K562 (cell line): ENCODE measurements around the gene ATE1. TPM values are rescaled to one million over a fixed set of nuclear protein-coding genes. Genes with fewer than 3 reads are reported as not detected.

Source experiments
- ATAC-seq: fragments of 200-7000 bp; cut with Tn5 transposase; 3 replicates; pipeline ENCODE4 v1.9.1; 2020; ENCODE audit warnings: moderate library complexity
- BruUV-seq: library from RNA; stranded (reverse); fragments of 400-500 nt; replicated peaks from 2 replicates; lab custom pipeline; 2021; lab: Mats Ljungman, UMichigan
- CTCF ChIA-PET: fragments of 300-600 bp; formaldehyde crosslinking; extraction: SDS; loops from one replicate; lab custom pipeline; 2021; ENCODE audit warnings: low intra/inter-chr PET ratio; lab: Yijun Ruan, JAX
- POLR2A ChIA-PET: fragments of 300-600, 350-650 bp; sonication (Branson Sonifier 250); formaldehyde crosslinking; extraction: SDS; loops from one replicate; lab custom pipeline; 2021; ENCODE audit warnings: antibody characterized with exemption, inconsistent platforms; lab: Yijun Ruan, JAX
- DNase-seq, 4 experiments: peaks; one replicate each; pipeline versions ENCODE4 v3.0.0 to v3.0.0-alpha.2; 2011 to 2018; ENCODE audit warnings: low spot score in 3 of 4, mixed read lengths in 3 of 4; ENCODE audit errors: extremely low read depth in 1 of 4
- FAIRE-seq: peaks from 2 replicates; lab custom pipeline; 2011; peaks lifted over from hg19 to GRCh38; lab: Jason Lieb, UNC
- H2AFZ ChIP-seq: 2 replicates; pipeline ENCODE4 v1.6.0; 2011; ENCODE audit warnings: low read depth, low read length, control low read depth, inconsistent platforms
- H3K27ac ChIP-seq: fragments of 200-600 bp; 3 replicates; pipeline ENCODE4 v1.8.0; 2011; ENCODE audit warnings: low read depth, mild to moderate bottlenecking, control low read depth, inconsistent platforms, low read length, moderate library complexity, mixed read lengths; ENCODE audit errors: extremely low read depth
- H3K27me3 ChIP-seq, 2 experiments: fragments of 300-600 bp in 1 of 2; 2 replicates in 1 of 2; 3 replicates in 1 of 2; pipeline versions ENCODE4 v1.6.0 to v1.8.0; 2011; ENCODE audit warnings: inconsistent platforms in 2 of 2, low read length in 2 of 2, mild to moderate bottlenecking in 1 of 2, mixed read lengths in 1 of 2, moderate library complexity in 1 of 2; ENCODE audit not compliant: control insufficient read depth in 2 of 2, insufficient read depth in 2 of 2
- H3K36me3 ChIP-seq: fragments of 300-600 bp; 3 replicates; pipeline ENCODE4 v1.8.0; 2011; ENCODE audit warnings: mild to moderate bottlenecking, low read length, inconsistent platforms; ENCODE audit not compliant: control insufficient read depth, insufficient read depth
- H3K4me1 ChIP-seq, 2 experiments: fragments of 200-600 bp in 1 of 2; replicated peaks in 1 of 2; 2 replicates in 1 of 2; 3 replicates in 1 of 2; pipeline versions ENCODE4 v1.5.1 to v1.8.0; 2011; ENCODE audit warnings: inconsistent platforms in 2 of 2, low read length in 2 of 2, mild to moderate bottlenecking in 1 of 2, mixed read lengths in 1 of 2, moderate library complexity in 1 of 2; ENCODE audit not compliant: control insufficient read depth in 2 of 2, insufficient read depth in 2 of 2
- H3K4me2 ChIP-seq: 2 replicates; pipeline ENCODE4 v1.6.1; 2011; ENCODE audit warnings: low read length, control low read depth, inconsistent platforms, mixed read lengths; ENCODE audit not compliant: insufficient read depth
- H3K4me3 ChIP-seq: fragments of 200-600 bp; sonication (generic), shearing (Covaris generic); 2 replicates; pipeline ENCODE4 v1.5.1; 2016; ENCODE audit warnings: control low read depth, inconsistent platforms
- H3K79me2 ChIP-seq: fragments of 200-600 bp; 3 replicates; pipeline ENCODE4 v1.8.0; 2011; ENCODE audit warnings: low read length, inconsistent platforms; ENCODE audit not compliant: control insufficient read depth, insufficient read depth
- H3K9ac ChIP-seq, 2 experiments: 2 replicates each; pipeline versions ENCODE4 v1.6.0 to v1.6.1; 2011; ENCODE audit warnings: low read depth in 2 of 2, low read length in 2 of 2, control low read depth in 1 of 2, inconsistent platforms in 1 of 2, mild to moderate bottlenecking in 1 of 2, mixed read lengths in 1 of 2; ENCODE audit not compliant: insufficient read depth in 1 of 2
- H3K9me1 ChIP-seq: one replicate; pipeline ENCODE4 v1.6.0; 2011; ENCODE audit warnings: inconsistent platforms, mild to moderate bottlenecking, low read length, moderate library complexity; ENCODE audit not compliant: control insufficient read depth, insufficient read depth
- H3K9me3 ChIP-seq: replicated peaks from 2 replicates; pipeline ENCODE4 v1.5.1; 2011; ENCODE audit warnings: low read depth, low read length, inconsistent platforms; ENCODE audit not compliant: control insufficient read depth, insufficient read depth
- H4K20me1 ChIP-seq: replicated peaks from 2 replicates; pipeline ENCODE4 v1.6.1; 2011; ENCODE audit warnings: low read length, inconsistent platforms, mixed read lengths; ENCODE audit not compliant: control insufficient read depth, insufficient read depth
- ARNT ChIP-seq, 2 experiments: fragments of 450-650 bp; IDR thresholded peaks; 2 replicates each; pipeline ENCODE4 v1.6.1; 2016; ENCODE audit warnings: mild to moderate bottlenecking in 1 of 2
- CHD2 ChIP-seq: IDR thresholded peaks from 2 replicates; pipeline ENCODE4 v1.6.1; 2011; ENCODE audit warnings: low read depth, low read length
- ETS1 ChIP-seq: conservative IDR thresholded peaks from 2 replicates; pipeline ENCODE4 v1.6.1; 2011; ENCODE audit warnings: low read depth, mild to moderate bottlenecking, low read length; ENCODE audit not compliant: control insufficient read depth
- ETV1 ChIP-seq: fragments of 450-650 bp; conservative IDR thresholded peaks from 2 replicates; pipeline ENCODE4 v1.6.1; 2016; ENCODE audit warnings: missing genetic modification characterization, control low read depth, low read depth, missing compliant biosample characterization
- ETV5 ChIP-seq: sonication (generic); formaldehyde crosslinking; IDR thresholded peaks from 2 replicates; pipeline ENCODE4 v1.4.0; 2020; ENCODE audit warnings: low read depth, mild to moderate bottlenecking, missing genetic modification reagents
- GTF2E2 ChIP-seq: fragments of 200-800 bp; sonication (Bioruptor generic); IDR thresholded peaks from 2 replicates; pipeline ENCODE4 v1.6.1; 2016; ENCODE audit warnings: missing genetic modification characterization, missing compliant biosample characterization
- HDAC8 ChIP-seq: fragments of 450-650 bp; IDR thresholded peaks from 2 replicates; pipeline ENCODE4 v1.6.1; 2016; ENCODE audit warnings: mild to moderate bottlenecking, missing genetic modification characterization, moderate library complexity, missing compliant biosample characterization
- KAT7 ChIP-seq: sonication (generic); formaldehyde crosslinking; IDR thresholded peaks from 2 replicates; pipeline ENCODE4 v1.8.0; 2022; ENCODE audit warnings: missing genetic modification reagents, mild to moderate bottlenecking, borderline replicate concordance
- NONO ChIP-seq, 2 experiments: fragments of 200-400 bp in 1 of 2; fragments of 450-650 bp in 1 of 2; formaldehyde crosslinking in 1 of 2; IDR thresholded peaks; 2 replicates each; pipeline ENCODE4 v1.6.1; 2017; ENCODE audit warnings: low read depth in 2 of 2, mild to moderate bottlenecking in 2 of 2, moderate library complexity in 2 of 2, low read length in 1 of 2
- PCBP1 ChIP-seq: fragments of 200-400 bp; formaldehyde crosslinking; IDR thresholded peaks from 2 replicates; pipeline ENCODE4 v1.6.1; 2018; ENCODE audit warnings: mild to moderate bottlenecking, low read depth, low read length; ENCODE audit not compliant: poor library complexity, severe bottlenecking
- PURB ChIP-seq: sonication (generic); formaldehyde crosslinking; IDR thresholded peaks from 2 replicates; pipeline ENCODE4 v1.9.0; 2021; ENCODE audit warnings: low read depth, mild to moderate bottlenecking, missing genetic modification reagents
- RB1 ChIP-seq: fragments of 450-650 bp; IDR thresholded peaks from 2 replicates; pipeline ENCODE4 v1.6.1; 2017; ENCODE audit warnings: low read depth, mild to moderate bottlenecking
- SAFB ChIP-seq: fragments of 200-400 bp; formaldehyde crosslinking; IDR thresholded peaks from 2 replicates; pipeline ENCODE4 v1.6.1; 2017; ENCODE audit warnings: low read depth, low read length, borderline replicate concordance
- SMAD1 ChIP-seq: fragments of 150-350 bp; IDR thresholded peaks from 2 replicates; pipeline ENCODE4 v1.6.1; 2014; ENCODE audit warnings: low read length, low read depth; ENCODE audit not compliant: partially characterized antibody
- TGIF2 ChIP-seq: sonication (generic); formaldehyde crosslinking; IDR thresholded peaks from 2 replicates; pipeline ENCODE4 v1.8.1; 2022; ENCODE audit warnings: mild to moderate bottlenecking, missing genetic modification reagents, moderate library complexity
- YBX1 ChIP-seq: fragments of 450-650 bp; IDR thresholded peaks from 2 replicates; pipeline ENCODE4 v1.7.1; 2016; ENCODE audit warnings: mild to moderate bottlenecking
- ZFP91 ChIP-seq: sonication (generic); formaldehyde crosslinking; IDR thresholded peaks from 2 replicates; pipeline ENCODE4 v1.8.0; 2022; ENCODE audit warnings: mild to moderate bottlenecking, missing genetic modification reagents
- ZNF316 ChIP-seq: fragments of 450-650 bp; IDR thresholded peaks from 2 replicates; pipeline ENCODE4 v1.6.1; 2016
- ZNF639 ChIP-seq, 2 experiments: fragments of 200-800 bp in 1 of 2; sonication (Bioruptor generic) in 1 of 2; sonication (generic) in 1 of 2; formaldehyde crosslinking in 1 of 2; IDR thresholded peaks in 1 of 2; conservative IDR thresholded peaks in 1 of 2; 2 replicates each; pipeline versions ENCODE4 v1.5.0 to v1.6.1; 2016 to 2020; ENCODE audit warnings: missing compliant biosample characterization in 1 of 2, missing genetic modification characterization in 1 of 2, missing genetic modification reagents in 1 of 2
- ZNF75A ChIP-seq: fragments of 450-650 bp; formaldehyde crosslinking; IDR thresholded peaks from 2 replicates; pipeline ENCODE4 v1.4.0; 2020; ENCODE audit warnings: mild to moderate bottlenecking
- WGBS: fragments of 100-300 bp; shearing (Covaris generic); methylation state at CpG from one replicate; pipeline ENCODE4 v1.1.6; 2016; ENCODE audit warnings: low coverage, mixed read lengths; ENCODE audit not compliant: insufficient coverage; ENCODE audit errors: missing lambda C conversion rate; 5-methylcytosine and 5-hydroxymethylcytosine counted together
- in situ Hi-C: fragments of 300-500 bp; cut with MboI; formaldehyde crosslinking; loops from 4 replicates; pipeline ENCODE4 v1.15.0; 2018; ENCODE audit warnings: inconsistent platforms, mixed read lengths
- intact Hi-C: fragments of 100-400 bp; cut with micrococcal nuclease; formaldehyde crosslinking; loops from 2 replicates; pipeline ENCODE4 v1.14.2; 2022
- polyA plus RNA-seq, 8 experiments: library from polyadenylated mRNA; depleted of rRNA in 4 of 8; stranded (reverse) in 5 of 8; unstranded in 3 of 8; fragments of >200 nt; fragmentation: Nextera tagmentation in 2 of 8; fragmentation: Illumina TruSeq in 1 of 8; extraction: Ambion mirVana in 2 of 8; extraction: Trizol in 1 of 8; gene quantifications; 2 replicates each; pipeline versions ENCODE4 v1.2.1 to v1.2.3, GENCODE V29; 2011 to 2014; ENCODE audit warnings: inconsistent platforms in 1 of 8, missing spikeins in 1 of 8
- total RNA-seq, 7 experiments: library from RNA; depleted of rRNA in 6 of 7; stranded (reverse); fragments of >200 nt in 6 of 7; fragmentation: Illumina TruSeq in 2 of 7; extraction: Trizol in 2 of 7; gene quantifications; 2 replicates each; pipeline versions ENCODE4 v1.2.1 to v1.2.3, GENCODE V29; 2011 to 2021; ENCODE audit warnings: low replicate concordance in 1 of 7

The ATE1 gene
- total and polyA plus RNA-seq, 9 of the 15 experiments (the other 6 are each of a cell fraction or from before 2014, with no cell fraction given): 3.0 to 14.2 (median 8.8) TPM

- WGBS: 45% methylated on average over 1 of the region's 1 CpG
- no peak overlapping the region for H3K4me2 ChIP-seq
- no peaks in the 10 kb centered on the region for H3K79me2 ChIP-seq
- H3K9me1 ChIP-seq: no peaks in the 10 kb centered on the region
- H2AFZ ChIP-seq: no peak overlapping the region
- no peak overlapping the region for H3K4me3 ChIP-seq
- no peak for TF ChIP-seq TGIF2 (CRISPR knock-in tag)
- TF ChIP-seq SAFB: no peak
- TF ChIP-seq ETV1 (tag): no peak
- no peak for TF ChIP-seq CHD2
- no peak for TF ChIP-seq PCBP1
- TF ChIP-seq ZNF75A (CRISPR knock-in tag): no peak
- no peak for TF ChIP-seq NONO (IDR thresholded peaks at IDR 0.05; ENCODE audit: low read depth in 2 of 2, low read length in 1 of 2)
- TF ChIP-seq KAT7 (CRISPR knock-in tag): no peak
- no peak for TF ChIP-seq ZNF639 (CRISPR knock-in tag; conservative IDR thresholded peaks at IDR 0.05 in 1 of 2, IDR thresholded peaks at IDR 0.05 in 1 of 2)
- no peak for TF ChIP-seq SMAD1
- TF ChIP-seq YBX1: no peak
- TF ChIP-seq ZFP91: no peak
- no peak for TF ChIP-seq ETV5 (CRISPR knock-in tag)
- no peak for TF ChIP-seq ARNT (IDR thresholded peaks at IDR 0.05)
- no peak for TF ChIP-seq HDAC8
- TF ChIP-seq ZNF316: no peak
- no peak for TF ChIP-seq RB1
- TF ChIP-seq ETS1: no peak
- TF ChIP-seq PURB (CRISPR knock-in tag): no peak
- no peak for TF ChIP-seq GTF2E2 (tag)
- H3K9me3 ChIP-seq: no peaks in the 10 kb centered on the region
- in situ Hi-C loops: no loop called here
- POLR2A ChIA-PET: no interaction called here
- CTCF ChIA-PET: no interaction called here
- no peaks in the 10 kb centered on the region for H3K27me3 ChIP-seq
- H3K9ac ChIP-seq: no peak overlapping the region
- DNase-seq (no peak), FAIRE-seq (no peak), ATAC-seq (no peak)
- H3K36me3 ChIP-seq: no peaks in the 10 kb centered on the region
- H3K27ac ChIP-seq: no peak overlapping the region
- 0 out of 2 replicates have a peak, but pooled peaks cover under 1% of the 10 kb centered on the region for H4K20me1 ChIP-seq
- no peaks in the 10 kb centered on the region for H3K4me1 ChIP-seq
- no TSS peak for BruUV-seq
- intact Hi-C loops: no loop called here
Observed at GRCh38 chr10:121816197-121816596, 111.6 kb downstream of the ATE1 start.
